Measurements from ENCODE around the gene RFTN1. TPM values are rescaled to one million over a fixed set of nuclear protein-coding genes. Genes with fewer than 3 reads are reported as not detected.

The RFTN1 gene
- total and polyA plus RNA-seq, 4 donors = 33.8 to 82.5 (median 53.4) TPM

DNA sequence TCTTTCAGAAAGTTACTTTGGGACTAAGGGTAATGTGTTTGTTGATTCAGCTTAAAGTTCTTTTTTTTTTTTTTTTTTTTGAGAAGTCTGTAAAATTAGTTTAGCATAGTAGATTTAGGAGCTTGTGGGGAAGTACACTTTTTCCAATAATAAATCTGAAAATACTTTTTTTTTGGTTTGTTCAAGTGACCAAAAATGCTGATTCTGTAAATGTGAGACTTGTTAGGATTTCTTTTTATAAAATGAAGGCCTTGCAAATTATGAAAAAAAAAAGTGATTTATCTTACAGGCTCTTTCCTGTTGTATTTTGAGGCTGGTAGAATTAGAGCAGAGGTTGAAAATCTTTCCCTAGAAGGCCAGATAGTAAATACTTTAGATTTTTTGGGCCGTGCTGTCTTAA is 240.9 kb downstream of the RFTN1 start:
- ATAC-seq (ENCODE audit: insufficient read depth, low FRiP score) (no peak), DNase-seq (no peak)
- Histone ChIP-seq H3K4me3 (no peak overlapping the region), H3K4me1 (ENCODE audit: control insufficient read depth in 5 of 5, insufficient read depth in 5 of 5, low read length in 5 of 5) (no peaks in the 10 kb centered on the region), H3K36me3 (ENCODE audit: control insufficient read depth in 4 of 4, insufficient read depth in 4 of 4, low read length in 4 of 4) (peaks cover 7 to 16% (median 11%) of the 10 kb centered on the region in 4 donors), H3K27ac (ENCODE audit: low read depth in 1 of 2, low read length in 1 of 2) (no peak overlapping the region), H3K27me3 (ENCODE audit: control insufficient read depth in 3 of 3, insufficient read depth in 3 of 3, low read length in 2 of 3) (no peaks in the 10 kb centered on the region), H3K9ac (ENCODE audit: insufficient read depth in 1 of 2, low read length in 2 of 2) (no peak overlapping the region), H3K9me3 (ENCODE audit: control insufficient read depth in 4 of 4, insufficient read depth in 3 of 4, low read length in 3 of 4) (no peaks in the 10 kb centered on the region)
- 92 to 100% methylated on average over 1 of the region's 1 CpG for WGBS, 2 donors
- TF ChIP-seq, protein P1, sequence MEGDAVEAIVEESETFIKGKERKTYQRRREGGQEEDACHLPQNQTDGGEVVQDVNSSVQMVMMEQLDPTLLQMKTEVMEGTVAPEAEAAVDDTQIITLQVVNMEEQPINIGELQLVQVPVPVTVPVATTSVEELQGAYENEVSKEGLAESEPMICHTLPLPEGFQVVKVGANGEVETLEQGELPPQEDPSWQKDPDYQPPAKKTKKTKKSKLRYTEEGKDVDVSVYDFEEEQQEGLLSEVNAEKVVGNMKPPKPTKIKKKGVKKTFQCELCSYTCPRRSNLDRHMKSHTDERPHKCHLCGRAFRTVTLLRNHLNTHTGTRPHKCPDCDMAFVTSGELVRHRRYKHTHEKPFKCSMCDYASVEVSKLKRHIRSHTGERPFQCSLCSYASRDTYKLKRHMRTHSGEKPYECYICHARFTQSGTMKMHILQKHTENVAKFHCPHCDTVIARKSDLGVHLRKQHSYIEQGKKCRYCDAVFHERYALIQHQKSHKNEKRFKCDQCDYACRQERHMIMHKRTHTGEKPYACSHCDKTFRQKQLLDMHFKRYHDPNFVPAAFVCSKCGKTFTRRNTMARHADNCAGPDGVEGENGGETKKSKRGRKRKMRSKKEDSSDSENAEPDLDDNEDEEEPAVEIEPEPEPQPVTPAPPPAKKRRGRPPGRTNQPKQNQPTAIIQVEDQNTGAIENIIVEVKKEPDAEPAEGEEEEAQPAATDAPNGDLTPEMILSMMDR (IDR thresholded peaks at IDR 0.05; ENCODE audit: control extremely low read depth, extremely low read depth) = no peak

DNA sequence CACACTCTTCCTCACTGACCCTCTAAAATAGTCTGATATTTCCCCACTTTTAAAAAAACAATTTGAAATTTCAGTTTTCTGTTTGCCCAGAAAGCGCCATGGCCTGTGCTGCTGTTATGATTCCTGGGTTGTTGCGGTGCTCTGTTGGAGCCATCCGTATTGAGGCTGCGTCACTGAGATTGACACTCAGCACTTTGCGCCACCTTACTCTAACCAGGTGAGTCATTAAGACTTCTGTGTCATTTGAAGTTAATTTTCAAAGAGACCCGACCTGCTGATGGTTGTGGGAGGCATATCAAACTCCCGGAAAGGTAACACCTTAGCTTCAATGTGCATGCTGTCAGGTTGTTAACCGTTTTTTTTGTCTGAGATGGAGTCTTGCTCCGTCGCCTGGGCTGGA is 242.6 kb downstream of the RFTN1 start:
- no peak for DNase-seq
- WGBS, 2 donors = 95 to 96% methylated on average over 10 of the region's 10 CpGs
- Histone ChIP-seq H3K27ac (ENCODE audit: low read depth in 1 of 2, low read length in 1 of 2) (no peak overlapping the region), H3K9ac (ENCODE audit: insufficient read depth in 1 of 2, low read length in 2 of 2) (no peak overlapping the region), H3K36me3 (ENCODE audit: control insufficient read depth in 4 of 4, insufficient read depth in 4 of 4, low read length in 4 of 4) (peaks cover 3 to 16% (median 9%) of the 10 kb centered on the region in 4 donors), H3K4me1 (ENCODE audit: control insufficient read depth in 5 of 5, insufficient read depth in 5 of 5, low read length in 5 of 5) (peaks cover 0 to 8% (median 3%) of the 10 kb centered on the region in 5 donors), H3K9me3 (ENCODE audit: control insufficient read depth in 4 of 4, insufficient read depth in 3 of 4, low read length in 3 of 4) (no peaks in the 10 kb centered on the region), H3K4me3 (no peak overlapping the region), H3K27me3 (ENCODE audit: control insufficient read depth in 3 of 3, insufficient read depth in 3 of 3, low read length in 2 of 3) (no peaks in the 10 kb centered on the region)
- ATAC-seq (ENCODE audit: insufficient read depth, low FRiP score) = no peak
- TF ChIP-seq, protein P1 (IDR thresholded peaks at IDR 0.05; ENCODE audit: control extremely low read depth, extremely low read depth) = no peak

DNA sequence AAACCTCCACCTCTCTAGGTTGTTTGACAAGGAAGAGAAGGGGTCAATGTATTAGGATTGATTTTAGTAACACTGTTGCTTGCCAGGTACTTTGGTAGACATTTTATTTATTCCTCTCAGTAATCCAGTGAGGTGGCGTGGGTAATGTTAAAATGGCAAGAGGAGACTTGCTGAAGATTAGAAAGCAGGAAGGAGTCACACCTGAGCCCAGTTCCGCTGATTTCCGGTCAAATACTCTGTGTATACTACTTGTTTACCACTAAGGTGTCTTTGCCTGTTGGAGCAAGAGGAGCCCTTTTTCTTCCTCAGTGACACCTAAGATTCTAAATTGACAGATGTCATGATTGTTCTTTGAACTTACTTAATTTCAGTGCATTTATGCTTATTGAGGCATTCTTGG is 246.8 kb downstream of the RFTN1 start:
- Histone ChIP-seq H3K9me3 (ENCODE audit: control insufficient read depth in 4 of 4, insufficient read depth in 3 of 4, low read length in 3 of 4) (no peaks in the 10 kb centered on the region), H3K36me3 (ENCODE audit: control insufficient read depth in 4 of 4, insufficient read depth in 4 of 4, low read length in 4 of 4) (peaks cover 3 to 9% (median 5%) of the 10 kb centered on the region in 4 donors), H3K27me3 (ENCODE audit: control insufficient read depth in 3 of 3, insufficient read depth in 3 of 3, low read length in 2 of 3) (no peaks in the 10 kb centered on the region), H3K9ac (ENCODE audit: insufficient read depth in 1 of 2, low read length in 2 of 2) (no peak overlapping the region), H3K4me3 (no peak overlapping the region), H3K4me1 (ENCODE audit: control insufficient read depth in 5 of 5, insufficient read depth in 5 of 5, low read length in 5 of 5) (peaks cover 0 to 20% (median 6%) of the 10 kb centered on the region in 5 donors), H3K27ac (ENCODE audit: low read depth in 1 of 2, low read length in 1 of 2) (no peak overlapping the region)
- no peak for ATAC-seq (ENCODE audit: insufficient read depth, low FRiP score)
- WGBS, 2 donors = 87 to 92% methylated on average over 3 of the region's 3 CpGs
- DNase-seq = no peak
- TF ChIP-seq, protein P1 (IDR thresholded peaks at IDR 0.05; ENCODE audit: control extremely low read depth, extremely low read depth) = no peak

Other genes with a start within 250 kb of the RFTN1 start
- 10 to 100 TPM; 11.7 to 22.0 TPM for gene DPH3, start 248.8 kb downstream of the RFTN1 start, total RNA-seq
- gene DPH3, start 248.8 kb downstream of the RFTN1 start, polyA plus RNA-seq = 10 to 100 TPM; 13.9 to 18.7 TPM
- gene OXNAD1, start 248.5 kb downstream of the RFTN1 start, total RNA-seq = 10 to 100 TPM; 11.8 to 23.4 TPM
- 1 to 10 TPM; 4.4 to 7.0 TPM for gene OXNAD1, start 248.5 kb downstream of the RFTN1 start, polyA plus RNA-seq
- under 1 TPM in 1 of 2 donors, not detected in 1; 0.09 TPM for gene DAZL, start 91.7 kb upstream of the RFTN1 start, total RNA-seq
- not detected for gene DAZL, start 91.7 kb upstream of the RFTN1 start, polyA plus RNA-seq